ENCODE results near the gene NPM3.

NPM3 gene, protein sequence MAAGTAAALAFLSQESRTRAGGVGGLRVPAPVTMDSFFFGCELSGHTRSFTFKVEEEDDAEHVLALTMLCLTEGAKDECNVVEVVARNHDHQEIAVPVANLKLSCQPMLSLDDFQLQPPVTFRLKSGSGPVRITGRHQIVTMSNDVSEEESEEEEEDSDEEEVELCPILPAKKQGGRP

DNA sequence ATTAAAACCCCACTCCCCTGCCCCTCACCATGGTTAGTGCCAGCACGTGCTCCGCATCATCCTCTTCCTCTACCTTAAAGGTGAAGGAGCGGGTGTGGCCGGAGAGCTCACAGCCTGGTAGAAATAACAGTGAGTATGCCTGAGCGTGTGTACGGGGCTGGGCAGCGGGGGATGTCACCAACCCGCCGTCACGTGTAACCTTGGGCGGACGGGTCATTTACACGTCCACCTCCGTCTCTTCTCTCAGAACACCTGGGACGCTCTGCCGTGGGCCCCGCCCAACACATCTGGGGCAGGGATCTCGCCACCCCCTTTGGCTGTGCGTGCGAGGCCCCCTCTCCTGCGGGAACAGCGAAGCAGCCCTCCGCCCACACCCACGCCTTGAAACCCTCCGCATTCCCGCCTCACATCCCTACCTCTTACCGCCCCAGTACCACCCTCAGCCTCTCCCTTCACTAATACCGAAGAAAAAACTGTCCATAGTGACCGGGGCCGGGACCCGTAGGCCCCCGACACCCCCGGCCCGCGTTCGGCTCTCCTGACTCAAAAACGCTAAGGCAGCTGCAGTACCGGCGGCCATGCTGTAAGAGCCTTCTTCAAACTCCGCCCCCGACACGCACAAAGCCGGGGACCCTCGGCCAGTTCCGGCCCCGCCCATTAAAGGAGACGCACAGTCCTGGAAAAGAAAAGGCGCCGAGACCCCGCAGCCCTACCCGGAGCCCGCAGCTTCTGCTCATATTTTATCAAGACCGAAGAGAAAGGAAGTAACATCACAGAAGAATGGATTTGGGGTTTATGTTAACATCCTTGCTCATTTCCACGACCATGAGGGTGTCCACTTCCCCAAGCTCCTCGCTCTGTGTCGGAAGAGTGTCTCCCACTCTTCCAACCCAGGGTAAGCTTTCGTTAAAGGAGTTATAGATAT, at the start of gene NPM3:
NPM3 (minus strand) TSS at position 636 of the 925 bp plus-strand sequence; CDS start at position 580, 56 bp downstream.
- peak; percentile 95 for DNase-seq

DNA sequence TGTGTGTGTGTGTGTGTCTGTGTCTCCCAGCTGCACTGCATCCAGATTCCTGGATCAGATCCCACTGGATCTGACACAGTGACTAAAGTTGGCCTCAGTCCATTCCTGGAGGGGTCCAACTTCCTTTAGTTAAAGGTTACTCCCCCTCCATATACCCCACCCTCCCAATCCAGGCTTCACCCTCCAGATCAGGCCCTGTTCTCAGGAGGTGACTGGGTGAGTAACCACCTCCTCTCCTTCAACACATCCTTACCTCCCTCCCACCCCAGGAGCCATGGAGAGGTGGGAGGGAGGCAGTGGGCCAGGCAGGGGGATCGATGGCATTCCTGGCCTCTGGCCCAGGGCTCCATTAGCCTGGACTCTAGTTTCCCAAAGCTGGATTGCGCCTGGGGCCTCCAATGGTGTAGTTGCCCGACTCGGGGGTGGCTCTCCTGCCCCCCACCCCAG, 49.1 kb upstream of the NPM3 start:
- no peak for DNase-seq

DNA sequence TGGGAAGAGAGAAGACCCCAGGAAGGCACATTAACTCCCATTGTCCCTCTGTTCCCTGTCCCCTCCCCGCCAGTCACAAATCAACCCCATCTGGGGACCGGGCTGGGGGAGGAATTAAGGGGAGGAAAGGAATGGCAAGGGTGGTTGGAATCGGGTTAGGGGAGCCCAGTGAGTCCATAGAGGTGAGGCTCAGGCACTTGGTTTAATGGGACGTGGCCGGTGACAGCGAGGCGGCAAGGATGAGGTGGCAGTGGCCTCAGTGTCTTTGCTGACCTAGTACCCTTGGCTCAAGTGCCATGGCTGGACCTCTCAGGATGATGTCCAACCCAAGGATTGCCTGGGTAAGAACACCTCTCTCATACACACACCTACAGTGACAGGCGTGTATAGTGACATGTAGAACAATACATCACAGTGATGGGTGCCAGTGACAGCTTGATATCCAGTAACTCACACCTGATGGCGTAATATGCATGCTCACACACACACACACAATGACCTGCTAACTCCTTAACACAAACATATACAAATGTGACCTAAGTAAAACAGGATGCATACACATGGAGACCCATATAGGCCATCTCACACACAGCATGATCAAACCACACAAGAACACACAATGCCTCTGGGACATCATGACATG, 48.0 kb upstream of the NPM3 start:
- no peak for DNase-seq

DNA sequence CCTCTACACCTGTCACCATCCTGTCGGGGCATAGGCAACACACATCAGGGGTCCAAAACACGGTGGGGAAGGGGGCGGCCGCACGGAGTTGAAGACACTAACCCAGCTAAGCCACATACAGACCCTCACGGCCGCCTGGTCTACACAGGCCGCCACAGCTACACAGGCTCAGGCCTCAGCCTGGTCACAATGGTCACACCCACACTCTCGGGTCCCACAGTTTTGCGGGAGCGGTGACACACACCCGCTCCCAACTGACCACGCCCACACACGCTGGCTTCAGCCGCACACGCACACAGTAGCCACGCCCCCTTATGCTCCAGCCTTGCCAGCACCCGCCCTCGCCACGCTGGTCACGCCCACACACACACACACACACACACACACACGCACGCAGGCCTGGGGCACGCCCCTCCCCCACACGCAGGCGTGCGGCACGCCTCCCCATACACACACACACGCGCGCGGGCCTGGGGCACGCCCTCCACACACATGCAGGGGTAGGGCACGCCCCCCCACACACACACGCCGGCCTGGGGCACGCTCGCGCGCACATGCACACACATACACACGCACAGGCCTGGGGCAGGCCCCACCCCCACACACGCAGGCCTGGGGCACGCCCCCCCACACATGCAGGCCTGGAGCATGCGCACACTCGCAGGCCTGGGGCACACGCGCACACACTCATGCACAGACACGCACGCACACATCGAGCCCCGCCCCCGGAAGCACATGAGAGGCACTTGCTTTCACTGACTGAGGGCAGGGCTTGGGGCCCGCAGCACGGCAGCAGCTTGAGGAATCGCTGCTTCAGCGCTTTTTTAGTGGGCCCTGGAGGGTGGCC, 47.3 kb upstream of the NPM3 start:
- DNase-seq: peak; percentile 90

DNA sequence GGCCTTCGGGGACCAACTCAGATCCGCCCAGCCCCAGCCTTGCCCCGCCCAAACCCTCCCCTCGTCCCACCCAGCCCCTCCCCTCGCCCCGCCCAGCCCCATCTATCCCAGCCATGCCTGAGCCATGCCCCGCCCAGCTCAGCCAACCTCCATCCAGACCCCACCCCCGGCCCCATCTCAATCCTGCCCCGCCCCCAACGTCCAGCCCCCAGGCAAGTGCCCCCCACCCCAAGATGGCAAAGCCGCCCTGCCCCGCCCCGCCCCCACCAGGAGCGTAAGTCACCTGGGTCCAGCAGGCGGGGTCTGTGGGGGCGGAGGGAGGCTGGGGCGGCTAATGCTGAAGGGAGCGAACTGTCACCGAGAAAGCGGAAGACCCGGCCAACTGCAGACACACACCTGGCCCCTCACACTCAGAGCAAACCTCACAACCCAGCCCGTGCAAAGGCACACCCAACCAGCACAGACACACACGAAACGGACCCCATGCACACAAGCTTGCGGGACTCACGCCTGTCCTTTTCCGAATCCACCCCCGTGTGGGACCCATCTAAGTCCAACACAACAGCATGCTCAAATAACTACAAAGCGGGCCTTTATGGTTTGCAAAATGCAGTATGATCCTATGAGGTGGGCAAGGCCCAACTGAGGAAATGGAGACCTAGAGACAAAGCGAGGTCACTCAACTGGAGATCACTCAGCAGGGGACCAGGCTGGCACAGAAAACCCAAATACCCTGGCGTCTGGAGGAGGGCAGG, 46.5 kb upstream of the NPM3 start:
- DNase-seq: no peak

DNA sequence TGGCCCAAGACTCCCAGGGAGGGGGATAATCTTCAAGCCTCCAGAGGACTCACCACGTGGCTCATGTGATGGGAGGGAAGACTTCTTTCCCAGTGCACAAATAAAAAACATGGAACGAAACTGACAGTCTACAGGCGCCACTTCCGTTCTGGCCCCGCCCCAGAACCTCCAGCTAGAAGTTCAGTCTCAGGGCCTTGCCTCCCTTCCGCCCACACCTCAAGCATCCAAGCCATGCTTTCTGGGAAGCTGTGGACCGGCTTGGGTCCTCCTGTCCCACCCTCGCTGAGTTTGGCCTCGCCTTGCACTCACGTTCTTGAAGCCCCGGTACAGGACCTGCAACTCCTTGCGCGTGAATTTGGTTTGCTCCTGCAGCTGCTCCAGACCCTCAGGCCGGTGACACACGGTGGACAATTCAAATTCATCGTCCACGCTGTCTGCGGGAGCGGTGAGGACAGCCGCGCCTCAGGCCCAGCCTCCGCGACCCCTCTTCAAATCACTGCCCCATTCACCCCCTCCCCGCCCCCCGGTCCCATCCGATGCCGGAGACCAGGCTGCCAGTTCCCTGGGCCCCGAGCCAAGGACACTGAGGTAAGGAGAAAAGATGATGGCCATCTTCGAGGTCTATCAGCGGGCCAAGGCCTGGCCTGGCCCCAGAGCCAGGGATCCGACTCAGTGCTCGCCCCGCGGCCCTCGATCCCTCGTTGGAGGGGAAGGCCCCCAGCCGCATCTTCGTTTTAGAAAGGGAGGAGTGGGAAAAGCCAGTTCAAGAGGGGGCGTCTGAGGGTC, 45.7 kb upstream of the NPM3 start:
- DNase-seq: no peak

DNA sequence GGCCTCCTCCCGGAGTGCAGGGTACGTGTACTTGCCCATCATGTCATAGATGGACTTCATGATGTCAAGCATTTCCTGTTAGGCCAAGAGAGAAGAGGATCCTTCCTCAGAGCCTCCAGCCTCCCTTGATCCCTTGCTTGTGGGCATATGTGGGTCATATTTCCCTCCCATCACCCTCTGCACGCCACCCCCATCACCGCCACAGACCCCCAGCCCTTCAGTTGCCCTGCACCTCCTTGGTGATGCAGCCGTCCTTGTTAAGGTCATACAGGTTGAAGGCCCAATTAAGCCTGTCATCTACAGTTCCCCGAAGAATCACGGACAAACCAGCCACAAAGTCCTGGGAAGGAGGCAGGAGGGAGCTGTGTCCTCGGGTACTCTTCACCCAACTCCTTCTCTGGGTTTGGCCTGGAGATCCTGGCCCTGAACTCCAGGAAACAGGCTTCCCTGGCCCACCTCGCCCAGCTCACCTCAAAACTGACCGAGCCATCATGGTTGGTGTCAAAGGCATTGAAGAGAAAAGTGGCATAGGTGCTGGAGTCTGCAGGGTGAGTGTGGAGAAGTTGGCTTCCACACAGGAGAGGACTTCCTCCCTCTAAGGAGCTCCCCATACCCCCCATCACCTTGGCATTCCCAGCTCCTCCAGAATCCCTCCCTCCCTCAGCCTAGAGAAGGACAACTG, 44.8 kb upstream of the NPM3 start:
- DNase-seq: no peak

DNA sequence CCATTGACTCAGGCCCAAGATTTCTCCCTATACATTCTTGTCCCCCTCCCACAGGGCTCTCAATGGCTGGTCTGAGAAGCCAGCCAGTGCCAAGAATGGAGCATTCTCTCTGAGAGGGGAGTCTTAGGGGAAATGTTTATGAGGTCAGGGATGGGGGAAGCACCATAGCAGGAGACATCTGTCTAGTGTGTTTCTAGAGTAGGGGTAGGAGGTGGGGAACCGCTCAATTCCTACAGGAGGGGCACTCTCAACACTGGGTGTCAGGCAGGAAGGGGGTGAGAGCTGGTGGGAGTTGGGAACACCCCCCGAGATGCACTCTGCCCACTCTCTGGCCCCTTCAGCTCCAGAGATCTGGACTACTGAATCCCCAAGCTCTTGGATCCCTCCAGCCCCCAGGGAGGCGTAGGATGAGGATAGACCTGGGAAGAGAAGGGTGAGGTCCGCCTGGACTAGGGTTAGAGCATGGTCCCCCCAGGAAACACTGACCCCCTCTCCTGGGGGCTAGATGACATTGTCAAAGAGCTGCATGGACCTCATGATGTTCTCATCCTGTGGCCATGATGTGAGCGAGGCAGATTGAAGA, 43.7 kb upstream of the NPM3 start:
- DNase-seq: no peak

DNA sequence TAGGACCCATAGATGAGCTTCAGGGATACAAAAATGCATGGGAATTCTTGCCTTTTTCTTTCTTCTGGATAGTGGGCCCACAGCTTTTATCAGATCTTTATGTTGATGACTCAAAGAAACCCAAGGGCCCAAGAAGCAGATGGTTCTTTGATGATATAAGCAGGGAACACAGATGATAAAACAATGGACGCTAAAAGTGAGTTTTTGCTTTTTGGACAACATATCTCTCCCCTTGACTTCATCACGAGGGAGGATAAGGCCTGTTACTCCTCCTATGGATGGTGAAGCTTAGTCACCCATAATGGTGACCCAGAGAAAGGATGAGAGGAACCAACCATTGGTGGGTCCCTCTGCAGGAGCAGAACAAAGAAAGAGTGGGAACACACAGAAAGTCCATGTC, 41.5 kb upstream of the NPM3 start:
- no peak for DNase-seq

DNA sequence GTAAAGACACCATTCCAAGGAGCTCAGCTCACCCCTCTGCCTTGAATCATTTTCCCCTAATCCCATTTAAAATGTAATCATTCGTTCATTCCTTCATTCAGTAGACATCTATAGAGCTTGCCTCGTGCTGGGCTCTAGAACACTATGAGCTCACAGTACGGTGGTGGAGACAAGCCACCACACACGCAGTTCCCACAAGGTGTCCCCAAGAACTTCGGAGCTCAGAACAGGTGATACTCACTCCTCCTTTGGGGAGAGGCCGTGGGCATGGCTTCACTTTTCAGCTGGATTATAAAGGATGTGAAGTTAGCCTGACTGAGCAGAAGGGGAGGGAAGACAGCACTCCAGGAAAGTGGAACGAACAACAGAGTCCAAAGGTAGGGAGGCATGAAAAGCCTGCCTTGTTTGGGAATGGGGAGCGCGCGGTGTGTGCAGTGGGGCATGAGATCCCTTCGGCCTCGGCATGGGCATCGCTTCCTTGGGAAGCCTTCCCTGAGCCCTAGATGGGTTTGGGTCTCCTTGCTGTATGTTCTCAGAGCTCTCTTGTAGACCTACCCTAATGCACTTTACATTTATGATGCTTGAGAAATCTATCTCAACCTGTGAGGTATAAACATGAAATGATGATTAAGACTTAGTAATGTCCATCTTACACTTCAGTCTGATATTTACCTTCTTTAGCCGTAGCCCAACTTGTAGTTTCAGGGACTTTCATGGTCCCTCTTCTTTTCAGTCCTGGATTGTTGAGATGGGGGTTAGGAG, 35.8 kb upstream of the NPM3 start:
- DNase-seq: no peak

DNA sequence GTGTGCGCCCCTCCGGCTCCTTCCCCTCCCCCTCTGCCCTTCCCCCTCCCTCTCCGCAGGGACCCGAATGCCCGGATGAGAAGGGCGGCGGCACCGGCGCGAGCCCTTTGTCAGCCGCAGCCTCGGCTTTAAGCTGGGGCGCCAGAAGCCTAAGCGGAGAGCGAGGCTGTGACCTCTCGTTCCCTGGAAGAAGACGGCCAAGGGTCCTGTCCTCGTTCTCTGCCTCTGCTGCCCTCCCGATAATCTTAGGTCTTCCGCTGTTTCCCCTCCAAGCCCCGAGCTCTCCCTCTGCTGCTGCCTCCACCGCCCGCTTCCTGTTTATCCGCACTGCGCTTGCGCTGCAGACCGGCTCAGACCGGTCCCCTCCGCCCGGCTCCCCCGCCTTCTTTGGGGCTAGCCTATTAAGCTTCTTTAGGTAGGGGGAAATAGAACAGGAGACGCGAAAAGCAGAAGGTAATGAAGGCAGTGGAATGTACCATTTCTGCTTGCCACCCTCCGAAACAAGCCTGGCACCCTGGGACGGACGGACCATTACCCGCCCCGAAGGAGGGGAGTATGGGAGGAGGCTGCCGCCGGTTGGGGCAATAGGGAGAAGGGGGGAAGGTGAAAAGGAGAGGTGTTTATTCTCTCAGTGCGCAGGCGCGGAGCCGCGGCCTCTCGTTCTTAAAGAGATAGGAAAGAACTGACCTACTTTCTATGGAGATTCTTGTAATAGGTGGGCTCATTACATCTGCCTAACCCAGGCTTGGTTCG, 35.0 kb upstream of the NPM3 start, which contains the start of gene OGA:
OGA (minus strand) TSS at position 326 of the 753 bp plus-strand sequence. CDS start 422 bp downstream, outside the sequence.
- peak; percentile 77 for DNase-seq

DNA sequence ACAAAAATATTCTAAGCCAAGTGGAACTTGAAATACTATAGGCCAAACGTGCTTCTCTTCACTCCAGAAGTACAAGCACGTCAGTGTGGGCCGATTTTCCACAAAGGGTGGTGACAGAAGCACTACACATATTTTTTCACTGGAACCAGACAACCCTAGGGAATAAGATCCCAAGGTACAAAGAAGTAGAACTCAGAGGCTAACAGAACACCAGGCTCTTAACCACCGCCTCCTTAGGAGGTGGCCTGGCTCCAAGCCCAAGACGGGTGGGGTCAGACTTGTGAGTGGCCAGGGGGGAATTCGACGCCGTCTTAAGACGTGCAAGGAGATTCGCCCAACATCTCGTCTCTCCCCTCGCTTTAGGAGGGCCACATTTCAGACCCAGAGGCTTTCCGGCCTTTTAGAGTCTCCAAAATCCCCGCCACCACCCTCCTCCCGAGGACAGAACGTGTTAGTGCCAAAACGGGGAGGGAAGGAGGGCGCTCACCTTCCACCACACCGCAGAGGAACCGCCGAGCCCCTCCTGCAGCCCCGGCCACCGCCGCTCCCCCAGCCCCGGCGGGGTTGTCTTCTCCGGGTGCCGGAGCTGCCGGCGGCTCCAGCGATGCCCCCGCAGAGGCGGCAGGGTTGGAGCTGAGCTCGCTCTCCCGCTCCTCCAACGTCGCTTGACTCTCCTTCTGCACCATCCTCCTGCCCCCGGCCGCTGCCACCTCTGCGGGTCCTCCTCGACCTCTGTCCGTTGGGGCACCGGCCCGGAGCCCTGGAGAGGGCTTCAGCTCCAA, 34.3 kb upstream of the NPM3 start:
- DNase-seq: no peak

DNA sequence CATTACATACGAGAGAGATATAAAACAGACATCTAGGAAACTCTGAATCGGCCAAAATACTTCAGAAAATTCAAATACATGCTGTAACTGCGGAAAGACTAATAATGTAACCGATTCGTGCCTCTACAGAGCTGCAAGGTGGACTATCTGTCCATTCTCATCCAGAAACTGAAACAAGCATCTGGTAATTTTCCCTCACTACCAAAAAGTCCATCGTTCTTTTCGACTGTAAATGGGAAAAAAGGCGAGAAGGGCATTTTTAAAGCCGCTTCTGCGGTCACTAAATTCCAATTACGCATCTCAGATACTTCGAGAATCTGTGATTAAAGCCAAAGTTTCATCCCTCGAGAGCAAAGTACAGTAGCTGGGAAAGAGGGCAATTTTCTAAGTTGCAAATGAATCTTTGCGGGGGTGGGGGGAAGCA, 33.7 kb upstream of the NPM3 start:
- DNase-seq: no peak

DNA sequence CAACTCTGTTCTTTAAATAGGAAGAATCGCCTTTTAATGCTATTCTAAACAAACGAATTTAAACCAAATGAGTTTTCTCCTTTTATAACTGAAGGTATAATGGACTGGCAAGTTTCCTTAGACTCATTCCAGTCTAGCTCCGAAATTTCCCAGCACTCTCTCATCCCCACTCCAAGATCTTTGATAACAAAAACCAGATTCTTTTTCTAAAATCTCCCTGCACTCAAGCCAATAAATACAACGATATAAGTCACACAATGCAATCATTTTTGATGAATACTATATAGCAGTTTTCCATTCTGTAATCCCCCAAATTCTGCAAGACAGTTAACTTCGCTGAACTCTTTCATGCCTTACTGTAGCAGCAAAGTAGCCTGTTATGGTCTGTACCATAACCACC, 33.1 kb upstream of the NPM3 start:
- DNase-seq: no peak

DNA sequence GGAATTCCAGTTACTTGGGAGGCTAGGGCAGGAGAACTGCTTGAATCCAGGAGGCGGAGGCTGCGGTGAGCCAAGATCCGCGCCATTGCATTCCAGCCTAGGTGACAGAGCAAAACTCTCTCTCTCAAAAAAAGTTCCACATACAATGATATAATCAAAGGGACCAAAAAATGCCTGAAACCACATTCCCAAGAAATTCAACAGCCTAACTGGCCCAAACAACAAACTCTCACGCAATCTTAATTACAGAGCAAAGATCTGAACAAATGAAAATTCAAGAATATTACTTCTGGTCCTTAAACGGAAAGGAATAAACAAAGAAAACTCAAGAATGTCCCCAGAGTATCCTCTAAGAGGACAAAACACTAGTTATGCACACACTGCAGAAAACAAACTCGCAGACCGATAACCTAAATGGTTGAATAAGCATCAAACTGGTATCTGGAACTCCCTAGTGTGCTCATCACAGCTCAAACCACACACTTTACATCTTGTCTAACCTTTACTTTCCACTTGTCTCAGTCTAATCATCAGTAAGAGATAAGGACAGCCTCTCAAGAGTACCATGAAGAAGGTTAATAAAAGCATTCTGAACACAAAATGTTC, 31.3 kb upstream of the NPM3 start:
- no peak for DNase-seq

DNA sequence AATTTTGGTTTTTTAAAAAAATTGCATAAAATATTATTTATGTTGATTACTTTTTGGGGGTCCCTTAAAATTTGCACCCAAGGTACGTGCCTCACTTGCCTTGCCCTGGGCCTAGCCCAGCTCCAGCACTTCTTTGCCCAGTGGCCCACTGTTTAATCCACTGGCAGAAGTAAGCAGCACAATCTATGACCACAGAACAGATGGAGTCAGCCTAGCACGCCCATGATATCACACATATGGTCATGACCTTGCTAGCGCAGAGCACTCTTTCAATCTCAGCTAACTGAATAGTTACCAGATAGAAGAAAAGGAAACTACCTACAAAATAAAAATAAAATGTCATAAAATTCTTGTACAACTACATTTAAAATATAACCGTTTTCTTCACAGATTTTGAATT, 29.4 kb upstream of the NPM3 start:
- no peak for DNase-seq

DNA sequence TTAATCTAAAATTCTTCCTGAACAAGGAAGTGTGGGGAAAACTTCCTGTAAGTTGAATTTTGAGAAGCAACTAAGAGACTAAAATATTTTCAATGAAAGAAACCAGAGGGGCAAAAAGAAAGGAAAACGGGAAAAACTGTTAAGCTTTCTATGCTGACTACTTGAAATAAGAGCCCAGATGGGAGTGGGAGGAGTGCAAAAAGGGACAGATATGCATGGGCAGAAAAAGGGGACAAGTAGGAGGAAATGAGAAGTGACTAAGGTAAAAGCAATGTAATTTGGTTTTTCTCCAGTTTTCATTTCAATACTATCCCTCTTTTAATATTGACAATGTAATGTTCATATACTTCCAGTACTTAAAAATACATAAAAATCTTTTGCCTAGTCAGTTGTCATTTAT, 23.9 kb upstream of the NPM3 start:
- DNase-seq: no peak
